CD4-positive, alpha-beta T cell (primary cell): ENCODE data around the gene DAPK2. TPM values are rescaled to one million over a fixed set of nuclear protein-coding genes. Genes with fewer than 3 reads are reported as not detected.
A peak's percentile ranks its signal among the peaks of the same experiment; 100 is the strongest.

Source experiments
- ATAC-seq: fragments of 200-7000 bp; cut with Tn5 transposase; one replicate; pipeline ENCODE4 v1.10.0; 2022; ENCODE audit warnings: mild to moderate bottlenecking; ENCODE audit not compliant: poor library complexity
- CTCF ChIA-PET: fragments of 350-600 bp; sonication (Branson Sonifier 250); formaldehyde crosslinking; loops from one replicate; lab custom pipeline; 2021; ENCODE audit warnings: antibody characterized with exemption, inconsistent platforms; lab: Charles Lee
- POLR2A ChIA-PET: fragments of 350-600 bp; sonication (Branson Sonifier 250); formaldehyde crosslinking; loops from one replicate; lab custom pipeline; 2021; ENCODE audit warnings: antibody characterized with exemption, inconsistent platforms; lab: Charles Lee
- DNase-seq, 14 experiments: peaks; one replicate each; pipeline ENCODE4 v3.0.0-alpha.2; 2013 to 2020; ENCODE audit warnings: mixed read lengths in 2 of 14
- H3K27ac ChIP-seq, 2 donors: one replicate each; pipeline versions ENCODE4 v1.5.1 to v1.7.0; 2013; ENCODE audit warnings: low read length in 2 of 2, low read depth in 1 of 2, mild to moderate bottlenecking in 1 of 2
- H3K27me3 ChIP-seq, 2 experiments: 1 replicate in 1 of 2; 2 replicates in 1 of 2; pipeline versions ENCODE4 v1.6.1 to v1.7.0; 2013; ENCODE audit warnings: low read length in 2 of 2, control low read depth in 1 of 2, mild to moderate bottlenecking in 1 of 2, moderate library complexity in 1 of 2; ENCODE audit not compliant: insufficient read depth in 2 of 2, control insufficient read depth in 1 of 2
- H3K36me3 ChIP-seq: one replicate; pipeline ENCODE4 v1.6.1; 2013; ENCODE audit warnings: low read length, control low read depth; ENCODE audit not compliant: insufficient read depth
- H3K4me1 ChIP-seq: one replicate; pipeline ENCODE4 v1.6.1; 2013; ENCODE audit warnings: low read length, control low read depth; ENCODE audit not compliant: insufficient read depth
- H3K4me3 ChIP-seq: one replicate; pipeline ENCODE4 v1.5.1; 2013; ENCODE audit warnings: mild to moderate bottlenecking, low read length, moderate library complexity
- H3K9me3 ChIP-seq, 2 experiments: 1 replicate in 1 of 2; 2 replicates in 1 of 2; pipeline versions ENCODE4 v1.6.1 to v1.7.0; 2013; ENCODE audit warnings: low read length in 2 of 2, mild to moderate bottlenecking in 2 of 2, control low read depth in 1 of 2, moderate library complexity in 1 of 2; ENCODE audit not compliant: control insufficient read depth in 1 of 2, insufficient read depth in 1 of 2
- H3K27ac Mint-ChIP-seq: one replicate; pipeline ENCODE4 v1.8.0; 2020; ENCODE audit warnings: mixed read lengths
- H3K27me3 Mint-ChIP-seq: one replicate; pipeline ENCODE4 v1.8.0; 2021; ENCODE audit warnings: mixed read lengths
- H3K36me3 Mint-ChIP-seq: one replicate; pipeline ENCODE4 v1.8.0; 2021; ENCODE audit warnings: low read depth, mixed read lengths
- H3K4me1 Mint-ChIP-seq: one replicate; pipeline ENCODE4 v1.8.0; 2021; ENCODE audit warnings: low read depth, mixed read lengths
- H3K4me3 Mint-ChIP-seq: one replicate; pipeline ENCODE4 v1.8.0; 2020; ENCODE audit warnings: mild to moderate bottlenecking, mixed read lengths
- H3K9me3 Mint-ChIP-seq: one replicate; pipeline ENCODE4 v1.8.0; 2020; ENCODE audit warnings: mixed read lengths
- intact Hi-C, 2 experiments: fragments of 100-400 bp; cut with DNase I in 1 of 2; cut with micrococcal nuclease in 1 of 2; formaldehyde crosslinking; loops; one replicate each; pipeline versions ENCODE4 v1.15.1 to v1.9.0; 2023 to 2025; cut with DNase I, micrococcal nuclease
- total RNA-seq, 174 experiments: library from RNA in 2 of 174; stranded (reverse) in 2 of 174; gene quantifications; one replicate each; pipeline ENCODE4 v1.2.3 and lab custom pipeline; 2021 to 2026
- TF ChIP-seq, protein P1 (sequence below): fragments of 200-600 bp; IDR thresholded peaks from one replicate; pipeline ENCODE4 v1.8.0; 2022; ENCODE audit warnings: antibody characterized with exemption, mild to moderate bottlenecking

The DAPK2 gene
- total RNA-seq, 2 experiments from 2014 or later = 1.3 to 1.6 TPM

DNA sequence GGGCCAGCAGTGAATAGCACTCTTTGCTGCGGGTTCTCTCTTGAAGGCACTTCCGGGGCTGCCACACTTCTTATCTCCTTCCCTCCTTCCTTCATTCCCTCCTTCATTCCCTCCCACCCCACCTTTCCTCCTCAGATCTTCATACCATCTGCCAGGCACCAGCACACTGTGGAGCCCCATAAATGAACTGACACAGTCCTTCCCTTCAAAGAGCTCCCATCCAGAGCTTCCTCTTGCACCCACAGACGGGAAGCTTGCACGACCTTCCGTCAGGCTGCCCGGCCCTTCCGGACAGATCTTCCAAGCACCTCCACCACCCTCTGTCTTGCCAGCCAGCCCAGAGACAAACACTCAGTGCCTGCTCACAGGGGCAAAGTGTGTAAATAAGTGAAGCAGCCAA lies 147.1 kb downstream of the DAPK2 start:
- TF ChIP-seq, protein P1, sequence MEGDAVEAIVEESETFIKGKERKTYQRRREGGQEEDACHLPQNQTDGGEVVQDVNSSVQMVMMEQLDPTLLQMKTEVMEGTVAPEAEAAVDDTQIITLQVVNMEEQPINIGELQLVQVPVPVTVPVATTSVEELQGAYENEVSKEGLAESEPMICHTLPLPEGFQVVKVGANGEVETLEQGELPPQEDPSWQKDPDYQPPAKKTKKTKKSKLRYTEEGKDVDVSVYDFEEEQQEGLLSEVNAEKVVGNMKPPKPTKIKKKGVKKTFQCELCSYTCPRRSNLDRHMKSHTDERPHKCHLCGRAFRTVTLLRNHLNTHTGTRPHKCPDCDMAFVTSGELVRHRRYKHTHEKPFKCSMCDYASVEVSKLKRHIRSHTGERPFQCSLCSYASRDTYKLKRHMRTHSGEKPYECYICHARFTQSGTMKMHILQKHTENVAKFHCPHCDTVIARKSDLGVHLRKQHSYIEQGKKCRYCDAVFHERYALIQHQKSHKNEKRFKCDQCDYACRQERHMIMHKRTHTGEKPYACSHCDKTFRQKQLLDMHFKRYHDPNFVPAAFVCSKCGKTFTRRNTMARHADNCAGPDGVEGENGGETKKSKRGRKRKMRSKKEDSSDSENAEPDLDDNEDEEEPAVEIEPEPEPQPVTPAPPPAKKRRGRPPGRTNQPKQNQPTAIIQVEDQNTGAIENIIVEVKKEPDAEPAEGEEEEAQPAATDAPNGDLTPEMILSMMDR = no peak
- CTCF ChIA-PET = no interaction called here
- Mint-ChIP-seq H3K4me1 (peaks cover 64% of the 10 kb centered on the region), H3K9me3 (no peaks in the 10 kb centered on the region), H3K27ac (peak overlapping the region; percentile 74), H3K27me3 (no peaks in the 10 kb centered on the region), H3K36me3 (no peaks in the 10 kb centered on the region), H3K4me3 (peak overlapping the region; percentile 59)
- no peaks in the 10 kb centered on the region for H3K27me3 ChIP-seq
- H3K9me3 ChIP-seq = peaks cover 0 to 7% of the 10 kb centered on the region in 2 experiments
- DNase-seq (peak in 1 of 14 experiments; percentile 28), ATAC-seq (no peak)
- POLR2A ChIA-PET = interaction anchor here (0.6 to 1.3 kb wide), 3 partner anchors 39 to 76 kb away, joined by 3 to 4 read pairs (median 4); no protein-coding TSS in a partner anchor
- no peak overlapping the region for H3K27ac ChIP-seq
- H3K4me3 ChIP-seq = no peak overlapping the region
- H3K4me1 ChIP-seq = peaks cover 45% of the 10 kb centered on the region
- intact Hi-C loops = no loop called here
- no peaks in the 10 kb centered on the region for H3K36me3 ChIP-seq

DNA sequence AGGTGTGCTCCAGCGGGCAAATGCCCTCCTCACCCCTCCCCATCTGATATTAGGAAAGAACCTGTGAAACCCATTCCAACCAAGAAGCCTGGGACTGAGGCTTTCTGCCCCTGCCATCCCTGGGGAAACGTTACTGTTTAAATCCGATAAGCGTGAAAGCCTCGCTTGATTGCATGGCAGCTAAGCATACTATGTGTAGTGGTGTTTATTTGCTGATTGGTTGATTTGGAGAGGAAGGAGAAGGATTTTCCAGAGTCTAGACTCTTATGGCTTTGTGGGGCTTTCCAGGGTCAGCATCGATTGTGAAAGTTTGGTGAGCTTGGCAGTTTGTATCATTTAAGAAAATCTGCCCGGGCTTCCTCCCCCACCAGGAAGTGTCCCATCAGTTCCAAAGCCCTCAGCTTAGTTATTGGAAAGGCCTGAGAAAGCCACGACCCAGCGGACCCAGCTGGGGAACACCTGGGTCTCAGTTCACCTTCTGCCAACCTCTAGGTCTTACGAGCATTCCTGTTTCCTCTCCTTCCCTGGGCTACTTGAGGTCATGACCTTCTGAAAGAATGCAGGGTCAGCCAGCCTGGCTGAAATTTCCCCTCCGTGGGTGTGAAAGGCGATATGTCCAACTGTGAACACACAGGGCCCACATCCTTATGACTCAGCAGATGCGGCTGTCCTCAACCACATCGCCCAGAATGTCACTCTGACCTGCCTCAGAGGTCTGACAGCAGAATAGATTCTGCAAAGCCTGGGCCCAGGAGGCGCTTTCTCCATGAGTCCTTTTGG lies 149.8 kb downstream of the DAPK2 start:
- no peak overlapping the region for H3K27ac ChIP-seq
- H3K36me3 Mint-ChIP-seq = no peaks in the 10 kb centered on the region

DNA sequence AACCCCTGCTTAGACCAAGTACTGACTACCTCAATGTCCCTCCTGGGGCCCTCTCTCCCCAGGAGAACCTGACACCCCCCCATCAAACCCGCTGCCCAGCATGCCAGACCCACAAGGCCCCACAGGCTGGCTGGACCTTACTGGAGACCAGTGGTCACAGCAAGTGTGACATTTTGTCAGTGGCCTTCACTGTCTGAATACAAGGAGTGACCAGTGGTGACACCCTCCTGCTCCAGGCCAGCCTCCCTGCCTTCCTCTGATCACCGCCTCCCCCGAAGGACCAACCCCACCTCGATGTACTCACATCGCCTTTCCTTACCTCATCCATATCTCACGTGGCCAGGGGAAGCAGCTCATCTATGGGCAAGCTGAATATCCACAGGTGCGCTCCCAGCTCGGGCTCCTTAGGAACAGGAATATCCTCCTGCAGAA lies 150.5 kb downstream of the DAPK2 start:
- no peaks in the 10 kb centered on the region for H3K27me3 Mint-ChIP-seq
- H3K27me3 ChIP-seq = no peaks in the 10 kb centered on the region
- ChIA-PET CTCF (interaction anchor here (2.1 kb wide), 1 partner anchor 150 kb away, joined by 8 read pairs; the partner anchor contains the start of gene DAPK2), POLR2A (interaction anchor here (1.7 kb wide), 1 partner anchor 14 kb away, joined by 5 read pairs; no protein-coding TSS in a partner anchor)
- peaks cover 79% of the 10 kb centered on the region for H3K4me1 ChIP-seq
- H3K4me3 Mint-ChIP-seq = no peak overlapping the region
- H3K9me3 Mint-ChIP-seq = no peaks in the 10 kb centered on the region
- peaks cover 93% of the 10 kb centered on the region for H3K4me1 Mint-ChIP-seq
- H3K36me3 ChIP-seq = no peaks in the 10 kb centered on the region
- TF ChIP-seq, protein P1 = no peak
- intact Hi-C loops = no loop called here
- peaks cover 0 to 7% of the 10 kb centered on the region in 2 experiments for H3K9me3 ChIP-seq
- peak overlapping the region; percentile 65 for H3K27ac Mint-ChIP-seq
- ATAC-seq (no peak), DNase-seq (no peak)
- H3K36me3 Mint-ChIP-seq = no peaks in the 10 kb centered on the region
- H3K4me3 ChIP-seq = no peak overlapping the region
- no peak overlapping the region for H3K27ac ChIP-seq

More for the DNA sequence above, 149.8 kb downstream of the DAPK2 start:
- no peaks in the 10 kb centered on the region for H3K27me3 ChIP-seq
- intact Hi-C loops = no loop called here
- POLR2A ChIA-PET = no interaction called here
- H3K27ac Mint-ChIP-seq = peak overlapping the region; percentile 65
- peak overlapping the region; percentile 20 for H3K4me3 Mint-ChIP-seq
- H3K9me3 Mint-ChIP-seq = no peaks in the 10 kb centered on the region
- ATAC-seq (no peak), DNase-seq (peak in 5 of 14 experiments; percentile 11 to 62 (median 41))
- peaks cover 88% of the 10 kb centered on the region for H3K4me1 Mint-ChIP-seq
- CTCF ChIA-PET = no interaction called here
- no peak overlapping the region for H3K4me3 ChIP-seq
- no peaks in the 10 kb centered on the region for H3K36me3 ChIP-seq
- no peaks in the 10 kb centered on the region for H3K27me3 Mint-ChIP-seq
- TF ChIP-seq, protein P1 = no peak
- peaks cover 0 to 7% of the 10 kb centered on the region in 2 experiments for H3K9me3 ChIP-seq
- H3K4me1 ChIP-seq = peaks cover 71% of the 10 kb centered on the region
